Upper lobe of right lung (tissue), 1 donor: Measurements from ENCODE around the gene PPP2R5C. TPM values are rescaled to one million over a fixed set of nuclear protein-coding genes. Genes with fewer than 3 reads are reported as not detected.

ENCODE experiments used
- ATAC-seq: fragments of 200-7000 bp; cut with Tn5 transposase; one replicate; pipeline ENCODE4 v1.9.1; 2020; ENCODE audit warnings: mild to moderate bottlenecking, moderate library complexity
- DNase-seq: peaks from one replicate; pipeline ENCODE4 v3.0.0-alpha.2; 2020
- H3K27ac ChIP-seq: fragments of 200-600 bp; one replicate; pipeline ENCODE4 v1.8.0; 2022
- H3K27me3 ChIP-seq: fragments of 200-600 bp; one replicate; pipeline ENCODE4 v1.8.0; 2022; ENCODE audit warnings: mild to moderate bottlenecking
- H3K36me3 ChIP-seq: fragments of 200-600 bp; one replicate; pipeline ENCODE4 v1.8.0; 2022
- H3K4me1 ChIP-seq: fragments of 200-600 bp; one replicate; pipeline ENCODE4 v1.8.0; 2022
- H3K4me3 ChIP-seq: fragments of 200-600 bp; one replicate; pipeline ENCODE4 v1.8.0; 2022; ENCODE audit warnings: mild to moderate bottlenecking
- H3K9me3 ChIP-seq: fragments of 200-600 bp; one replicate; pipeline ENCODE4 v1.8.0; 2022
- intact Hi-C: fragments of 100-400 bp; cut with DNase I; formaldehyde crosslinking; loops from one replicate; pipeline ENCODE4 v1.11.0; 2022
- total RNA-seq: library from RNA; stranded (reverse); fragmentation: NEBNext Ultra II Directional; extraction: Animal tissue kit (Norgen Biotek cat#: 25700); gene quantifications from one replicate; pipeline ENCODE4 v1.2.1, GENCODE V29; 2021
- TF ChIP-seq, protein P1 (sequence below): fragments of 200-600 bp; IDR thresholded peaks from one replicate; pipeline ENCODE4 v1.8.0; 2022; ENCODE audit warnings: antibody characterized with exemption
- donor health status: DM: no; HTN: yes; CAD: no; lungs with severe emphysema.

PPP2R5C gene
- total RNA-seq, 1 donor from 2014 or later, result 165 TPM

DNA sequence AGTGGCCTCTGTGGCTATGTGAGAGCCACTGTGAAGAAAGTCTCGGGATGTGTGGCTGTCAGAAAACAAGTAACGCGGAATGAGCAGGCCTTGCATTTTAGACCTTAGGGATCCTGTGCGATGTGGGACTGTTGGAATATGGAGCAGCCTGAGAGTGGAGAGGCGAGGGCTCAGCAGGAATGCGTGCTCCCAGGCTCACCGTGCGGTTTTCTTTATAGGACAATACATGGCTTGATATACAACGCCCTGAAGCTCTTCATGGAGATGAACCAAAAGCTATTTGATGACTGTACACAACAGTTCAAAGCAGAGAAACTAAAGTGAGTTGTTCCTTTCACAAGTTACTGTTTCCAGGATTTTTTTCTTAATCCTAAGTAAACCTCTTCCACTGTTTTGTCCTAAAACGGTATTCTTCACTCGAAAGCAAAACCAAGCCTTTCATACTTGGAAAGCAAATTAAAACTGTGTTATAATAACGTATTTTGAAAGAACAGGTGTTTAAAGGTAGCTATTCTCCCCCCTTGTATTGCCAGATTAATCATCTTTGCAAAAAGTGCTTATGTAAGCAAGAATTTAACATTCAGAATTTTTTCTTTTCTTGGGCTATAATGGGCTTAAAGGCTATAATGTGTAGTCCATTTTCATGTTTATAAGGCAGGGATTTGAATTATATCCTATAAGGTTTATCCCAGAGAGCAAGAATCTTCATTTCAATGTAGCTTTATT, 148.0 kb downstream of the PPP2R5C start:
- intact Hi-C loops, result no loop called here
- H3K36me3 ChIP-seq, result peaks cover 99% of the 10 kb centered on the region
- H3K4me3 ChIP-seq, result no peak overlapping the region
- ATAC-seq (no peak), DNase-seq (no peak)
- TF ChIP-seq, protein P1, sequence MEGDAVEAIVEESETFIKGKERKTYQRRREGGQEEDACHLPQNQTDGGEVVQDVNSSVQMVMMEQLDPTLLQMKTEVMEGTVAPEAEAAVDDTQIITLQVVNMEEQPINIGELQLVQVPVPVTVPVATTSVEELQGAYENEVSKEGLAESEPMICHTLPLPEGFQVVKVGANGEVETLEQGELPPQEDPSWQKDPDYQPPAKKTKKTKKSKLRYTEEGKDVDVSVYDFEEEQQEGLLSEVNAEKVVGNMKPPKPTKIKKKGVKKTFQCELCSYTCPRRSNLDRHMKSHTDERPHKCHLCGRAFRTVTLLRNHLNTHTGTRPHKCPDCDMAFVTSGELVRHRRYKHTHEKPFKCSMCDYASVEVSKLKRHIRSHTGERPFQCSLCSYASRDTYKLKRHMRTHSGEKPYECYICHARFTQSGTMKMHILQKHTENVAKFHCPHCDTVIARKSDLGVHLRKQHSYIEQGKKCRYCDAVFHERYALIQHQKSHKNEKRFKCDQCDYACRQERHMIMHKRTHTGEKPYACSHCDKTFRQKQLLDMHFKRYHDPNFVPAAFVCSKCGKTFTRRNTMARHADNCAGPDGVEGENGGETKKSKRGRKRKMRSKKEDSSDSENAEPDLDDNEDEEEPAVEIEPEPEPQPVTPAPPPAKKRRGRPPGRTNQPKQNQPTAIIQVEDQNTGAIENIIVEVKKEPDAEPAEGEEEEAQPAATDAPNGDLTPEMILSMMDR, result no peak
- no peaks in the 10 kb centered on the region for H3K9me3 ChIP-seq
- H3K27ac ChIP-seq, result no peak overlapping the region
- H3K4me1 ChIP-seq, result no peaks in the 10 kb centered on the region
- no peaks in the 10 kb centered on the region for H3K27me3 ChIP-seq

GRCh38 chr14:101912841-101913240, 151.3 kb downstream of the PPP2R5C start:
- Histone ChIP-seq H3K36me3 (peaks cover 76% of the 10 kb centered on the region), H3K4me1 (no peaks in the 10 kb centered on the region), H3K27me3 (no peaks in the 10 kb centered on the region), H3K4me3 (no peak overlapping the region), H3K27ac (no peak overlapping the region), H3K9me3 (no peaks in the 10 kb centered on the region)
- intact Hi-C loops, result no loop called here
- no peak for DNase-seq
- ATAC-seq, result no peak
- TF ChIP-seq, protein P1, result no peak

DNA sequence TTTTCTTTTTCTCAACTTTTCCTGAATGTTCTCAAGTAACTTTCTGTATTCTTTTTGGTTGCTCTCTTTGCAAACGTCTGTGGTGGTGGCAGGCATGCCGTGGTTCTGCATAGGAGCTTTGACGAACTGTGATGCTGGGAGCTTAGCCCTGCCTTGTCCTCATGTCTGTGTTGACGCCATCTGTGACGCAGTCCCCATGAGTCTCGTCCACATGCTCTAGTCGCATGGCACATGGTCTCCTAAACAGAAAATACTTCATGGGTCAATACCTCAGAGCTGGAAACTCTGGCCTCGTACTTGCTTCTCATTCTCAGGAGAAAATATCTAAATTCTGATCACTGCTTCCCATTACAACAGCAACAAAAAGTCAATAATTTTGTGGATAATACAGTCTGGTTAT, 152.6 kb downstream of the PPP2R5C start:
- TF ChIP-seq, protein P1, result no peak
- DNase-seq, result no peak
- peaks cover 68% of the 10 kb centered on the region for H3K36me3 ChIP-seq
- H3K9me3 ChIP-seq, result no peaks in the 10 kb centered on the region
- no peaks in the 10 kb centered on the region for H3K4me1 ChIP-seq
- no peak overlapping the region for H3K4me3 ChIP-seq
- intact Hi-C loops, result no loop called here
- ATAC-seq, result no peak
- H3K27me3 ChIP-seq, result no peaks in the 10 kb centered on the region
- no peak overlapping the region for H3K27ac ChIP-seq

- H3K4me1 ChIP-seq, result no peaks in the 10 kb centered on the region
- no peak overlapping the region for H3K4me3 ChIP-seq
- no peaks in the 10 kb centered on the region for H3K27me3 ChIP-seq
- no peaks in the 10 kb centered on the region for H3K9me3 ChIP-seq
- H3K36me3 ChIP-seq, result peaks cover 55% of the 10 kb centered on the region
- no peak for DNase-seq
- intact Hi-C loops, result no loop called here
- TF ChIP-seq, protein P1, result no peak
- peak; percentile 32 for ATAC-seq
- H3K27ac ChIP-seq, result no peak overlapping the region
These were observed 154.6 kb downstream of the PPP2R5C start for GRCh38 chr14:101915871-101916815.

DNA sequence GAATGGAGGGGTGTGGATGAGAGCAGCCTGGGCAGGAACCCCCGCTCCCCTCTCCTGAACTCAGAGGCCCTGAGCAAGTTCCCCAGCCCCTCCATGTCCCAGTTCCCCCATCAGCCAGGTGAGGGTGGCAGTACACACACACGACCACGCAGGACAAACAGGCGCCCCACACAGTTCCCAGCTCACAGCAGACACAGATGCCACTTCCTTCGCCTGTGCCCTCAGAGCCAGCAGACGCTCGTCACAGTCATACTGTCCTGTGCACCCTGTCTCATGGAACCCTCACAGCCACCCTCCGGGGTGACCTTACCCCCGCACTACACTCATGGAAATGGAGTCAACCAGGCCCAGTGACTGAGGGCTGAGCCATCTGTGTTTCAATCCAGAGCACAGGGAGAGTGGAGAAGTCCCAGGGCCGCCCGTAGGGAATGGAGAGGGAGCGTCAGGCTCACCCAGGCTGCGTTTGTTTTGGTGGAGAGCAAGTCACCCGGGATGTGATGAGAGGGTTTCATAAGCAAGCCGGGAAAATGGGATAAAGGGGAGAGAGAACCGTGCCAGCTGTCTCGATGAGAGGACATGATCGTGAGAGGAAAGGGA, 155.4 kb downstream of the PPP2R5C start:
- Histone ChIP-seq H3K4me3 (no peak overlapping the region), H3K9me3 (no peaks in the 10 kb centered on the region), H3K4me1 (no peaks in the 10 kb centered on the region), H3K36me3 (peaks cover 55% of the 10 kb centered on the region), H3K27ac (no peak overlapping the region), H3K27me3 (no peaks in the 10 kb centered on the region)
- ATAC-seq (peak; percentile 24), DNase-seq (no peak)
- intact Hi-C loops, result no loop called here
- TF ChIP-seq, protein P1, result no peak
